Measurements from ENCODE around the gene KCNH5.

KCNH5 gene

DNA sequence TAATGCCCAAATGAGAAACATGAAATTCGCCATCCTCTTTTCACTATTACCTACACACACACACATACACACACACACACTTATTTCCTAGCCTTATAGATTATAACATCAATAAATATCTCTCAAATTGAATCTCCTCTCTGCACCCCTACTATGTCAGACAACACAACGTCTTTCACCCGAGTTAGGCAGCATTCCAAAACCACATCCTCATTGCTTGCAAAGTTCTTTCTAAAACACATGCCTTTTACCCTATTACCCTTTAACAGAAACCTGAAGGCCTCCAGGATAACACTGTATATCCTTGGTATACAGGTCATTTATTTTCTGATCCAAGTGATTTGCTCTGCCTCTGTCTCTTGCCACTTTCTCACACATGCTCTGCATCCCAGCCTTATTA is 56.3 kb downstream of the KCNH5 start:
- DNase-seq (ENCODE audit: low read depth), result no peak

DNA sequence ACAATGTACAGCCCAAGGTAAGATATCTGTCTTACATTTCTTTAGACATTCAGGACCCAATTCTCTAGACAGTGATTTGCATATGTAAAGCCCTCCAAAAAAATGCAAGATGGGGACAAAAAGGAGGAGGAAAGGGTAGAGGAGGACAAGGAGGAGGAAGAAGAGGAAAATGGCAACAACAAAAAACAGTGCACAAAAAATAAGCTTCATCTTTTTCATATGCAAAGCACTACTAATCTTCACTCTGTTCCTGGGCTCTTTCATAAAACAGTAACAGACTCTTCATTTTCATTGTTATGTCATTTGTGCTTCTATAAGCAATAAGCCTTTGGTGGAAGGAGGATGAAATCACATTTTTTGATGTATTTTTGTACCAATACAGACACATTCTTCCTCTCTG is 61.4 kb downstream of the KCNH5 start:
- no peak for DNase-seq (ENCODE audit: low read depth)

DNA sequence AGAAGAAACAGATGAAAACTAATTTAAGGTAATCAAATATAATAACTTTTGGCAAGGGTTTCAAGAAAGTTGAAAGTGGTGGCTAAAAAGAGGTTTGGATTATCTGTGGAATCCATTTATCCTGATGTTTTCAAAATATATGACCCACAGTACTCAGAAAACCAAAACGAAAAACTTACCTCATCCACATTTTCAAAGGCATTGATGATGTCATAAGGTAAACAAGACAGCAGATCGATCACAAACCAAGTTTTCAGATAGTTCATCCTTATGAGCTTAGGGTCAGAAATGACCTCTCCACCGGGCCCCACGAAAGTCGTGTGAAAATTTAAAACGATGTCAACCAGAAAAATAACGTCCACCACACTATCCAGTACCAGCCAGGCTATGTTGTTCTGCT is 64.6 kb downstream of the KCNH5 start:
- no peak for DNase-seq (ENCODE audit: low read depth)

DNA sequence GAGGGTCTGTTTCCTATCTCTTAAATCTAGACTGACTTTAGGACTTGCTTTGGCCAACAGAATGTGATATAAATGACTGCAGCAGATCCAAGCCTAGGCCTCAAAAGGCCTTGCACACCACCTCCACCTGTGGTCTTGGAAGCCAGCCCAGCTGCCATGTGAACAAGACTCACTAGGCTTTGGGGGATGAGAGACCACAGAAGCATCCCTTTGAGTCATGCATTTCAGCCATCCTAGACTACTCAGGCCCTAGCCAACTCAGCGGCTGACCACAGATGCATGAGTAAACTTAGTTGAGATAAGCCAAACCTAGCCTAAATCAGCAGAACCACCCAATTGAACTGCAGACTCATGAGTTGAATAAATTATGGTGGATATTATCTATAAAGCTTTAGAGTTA is 87.7 kb downstream of the KCNH5 start:
- DNase-seq (ENCODE audit: low read depth), result no peak

GRCh38 chr14:62956413-62956812 is 88.8 kb downstream of the KCNH5 start:
- DNase-seq (ENCODE audit: low read depth), result no peak

DNA sequence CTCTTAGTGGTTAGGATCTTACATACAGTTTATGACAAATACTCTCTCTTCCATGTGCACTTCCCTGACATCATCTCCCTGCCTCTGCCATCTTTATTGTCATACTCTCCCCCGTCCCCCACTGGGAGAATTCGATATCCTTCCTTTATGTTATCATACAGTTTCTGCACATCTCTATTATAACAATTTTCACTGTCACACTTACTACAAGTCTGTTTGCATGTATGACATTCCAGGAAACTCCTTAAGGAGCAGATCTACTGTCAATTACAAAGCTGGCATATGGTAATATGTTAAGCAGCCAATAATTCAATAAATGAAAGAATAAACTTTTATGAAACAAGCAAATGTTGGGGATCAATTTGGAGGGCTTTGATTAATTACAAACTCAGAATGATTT is 91.1 kb downstream of the KCNH5 start:
- DNase-seq (ENCODE audit: low read depth), result no peak

DNA sequence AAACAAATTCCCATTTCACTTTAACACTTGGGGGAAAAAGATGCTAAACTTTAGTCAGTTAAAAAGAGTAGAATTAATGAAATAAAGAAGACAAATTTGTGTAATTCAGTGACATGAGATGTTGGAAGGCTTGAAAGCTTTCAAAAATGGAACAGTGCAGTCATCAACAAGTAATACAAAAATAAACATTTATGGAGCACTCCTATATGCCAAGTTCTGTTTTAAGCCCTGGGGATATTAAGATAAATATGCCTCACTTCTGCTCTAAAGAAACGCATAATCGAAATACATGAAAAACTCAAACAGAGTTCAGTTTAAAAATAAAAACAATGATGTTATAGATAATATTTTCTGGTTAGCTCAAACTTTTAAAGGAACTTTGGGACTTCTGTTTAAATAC is 93.0 kb downstream of the KCNH5 start:
- DNase-seq (ENCODE audit: low read depth), result no peak

- no peak for DNase-seq (ENCODE audit: low read depth)
Measured at GRCh38 chr14:62947301-62947700, 98.0 kb downstream of the KCNH5 start.

DNA sequence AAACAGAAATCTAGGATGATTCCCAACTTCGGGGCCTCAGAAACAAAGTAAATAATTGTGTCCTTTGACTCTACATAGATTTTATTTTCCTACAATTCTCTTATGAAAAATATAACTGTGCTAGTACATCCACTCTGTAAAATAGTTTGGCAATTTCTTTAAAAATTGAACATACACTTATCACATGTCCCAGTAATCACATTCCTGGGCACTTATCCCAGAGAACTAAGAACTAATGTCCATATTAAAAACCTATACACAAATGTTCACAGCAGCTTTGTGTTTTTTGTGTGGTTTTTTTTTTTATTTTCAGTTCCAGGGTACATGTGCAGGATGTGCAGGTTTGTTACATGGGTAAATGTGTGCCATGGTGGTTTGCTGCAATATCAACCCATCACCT is 99.0 kb downstream of the KCNH5 start:
- DNase-seq (ENCODE audit: low read depth), result no peak

GRCh38 chr14:62943202-62943601 is 102.1 kb downstream of the KCNH5 start:
- DNase-seq (ENCODE audit: low read depth), result no peak

GRCh38 chr14:62939970-62940369 is 105.3 kb downstream of the KCNH5 start:
- no peak for DNase-seq (ENCODE audit: low read depth)

- no peak for DNase-seq (ENCODE audit: low read depth)
Measured at GRCh38 chr14:62938778-62939177, 106.5 kb downstream of the KCNH5 start.

DNA sequence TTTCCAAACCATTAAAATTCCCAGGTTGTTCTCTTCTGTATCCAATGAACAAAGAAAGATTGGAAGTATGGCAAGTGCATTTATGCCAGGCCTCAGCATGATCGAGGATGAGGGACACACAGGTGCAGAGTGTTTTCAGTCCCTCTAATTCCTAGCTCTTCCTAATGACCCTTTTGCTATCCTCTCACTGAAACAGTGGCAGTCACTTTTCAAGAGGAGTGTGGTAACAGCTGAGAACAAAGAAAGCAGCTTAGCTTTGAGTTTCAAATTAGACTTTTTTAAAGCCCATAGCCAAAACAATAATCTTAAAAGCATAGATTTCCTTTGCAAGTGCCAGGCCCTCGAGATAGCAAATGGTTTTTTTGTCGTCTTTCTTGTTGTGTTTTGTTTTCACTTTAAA is 110.8 kb downstream of the KCNH5 start:
- no peak for DNase-seq (ENCODE audit: low read depth)

GRCh38 chr14:62921466-62921865 is 123.8 kb downstream of the KCNH5 start:
- DNase-seq (ENCODE audit: low read depth), result no peak

DNA sequence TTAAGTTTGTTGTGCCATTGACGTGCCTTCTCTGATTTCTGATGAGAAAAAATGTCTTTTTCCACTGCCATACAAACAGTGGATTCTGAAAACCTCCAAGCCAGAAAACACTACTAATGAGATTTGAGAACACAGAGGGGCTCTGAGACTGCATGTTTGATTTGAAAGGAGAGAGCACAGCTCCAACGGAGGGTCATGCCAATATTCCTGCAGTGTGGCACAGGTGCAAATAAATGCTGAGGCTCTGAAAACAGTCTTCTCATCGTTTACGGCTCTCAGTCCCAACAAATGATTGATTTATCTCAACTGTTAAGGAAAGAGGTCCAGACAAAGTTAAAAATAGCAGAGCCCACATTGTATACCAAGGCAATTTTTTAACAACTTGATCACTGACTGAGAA is 128.7 kb downstream of the KCNH5 start:
- no peak for DNase-seq (ENCODE audit: low read depth)

DNA sequence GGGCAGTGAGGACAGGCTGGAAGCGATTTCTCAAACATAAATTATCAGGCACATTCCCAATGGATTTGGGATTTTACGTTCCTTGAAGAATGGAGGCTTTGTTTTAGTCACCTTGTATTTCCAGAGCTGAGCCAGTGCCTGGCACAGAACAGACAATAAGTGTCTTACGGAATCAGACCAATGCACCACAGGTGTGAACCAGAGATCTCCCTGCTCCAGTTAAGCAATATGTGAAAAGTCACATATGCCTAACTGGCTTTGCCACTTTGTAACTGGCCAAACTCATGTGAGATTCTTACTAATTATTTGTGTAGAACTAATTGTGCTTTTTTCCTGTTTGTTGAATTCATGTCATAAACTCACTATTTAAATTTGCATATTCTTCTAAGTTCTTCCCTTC is 130.4 kb downstream of the KCNH5 start:
- DNase-seq (ENCODE audit: low read depth), result no peak

DNA sequence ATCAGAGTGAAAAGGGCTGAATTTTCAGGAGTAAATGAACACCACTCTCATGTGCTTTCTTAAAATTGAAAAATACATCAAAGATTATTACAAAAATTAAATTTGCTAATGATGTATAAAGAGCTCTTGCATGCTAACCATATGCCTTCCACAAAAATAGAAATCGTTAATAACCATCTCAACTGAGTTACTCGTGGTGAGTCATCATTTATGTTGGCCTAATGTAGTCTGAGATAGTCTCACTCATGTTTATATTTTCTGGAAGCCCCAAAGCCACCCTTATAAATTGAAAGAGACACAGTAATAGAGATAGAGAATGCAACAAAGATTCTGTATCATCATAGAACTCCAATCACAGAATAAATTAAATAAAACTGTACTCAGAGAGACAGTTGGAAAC is 131.2 kb downstream of the KCNH5 start:
- DNase-seq (ENCODE audit: low read depth), result no peak

GRCh38 chr14:62908506-62908905 is 136.8 kb downstream of the KCNH5 start:
- no peak for DNase-seq (ENCODE audit: low read depth)

DNA sequence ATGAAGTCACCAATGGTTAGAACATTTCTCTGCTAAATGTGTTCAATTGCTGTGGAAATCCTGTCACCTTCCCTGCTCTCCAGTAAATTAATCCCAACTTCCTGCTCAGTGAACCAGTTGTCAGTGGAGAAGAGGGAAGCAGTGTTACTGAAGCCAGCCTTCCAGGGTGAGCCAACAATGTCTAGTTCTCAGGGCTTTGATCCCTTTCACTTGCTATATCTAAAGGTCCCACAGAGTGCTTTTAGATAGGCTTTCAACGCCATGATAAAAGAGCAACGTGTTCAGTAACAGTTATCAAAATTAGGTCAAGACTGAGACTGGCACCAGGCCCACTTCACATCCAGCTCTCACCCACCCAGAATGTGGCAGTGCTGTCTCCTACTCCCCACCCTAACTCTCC is 139.7 kb downstream of the KCNH5 start:
- DNase-seq (ENCODE audit: low read depth), result no peak

- DNase-seq (ENCODE audit: low read depth), result no peak
Measured at GRCh38 chr14:62897771-62898170, 147.5 kb downstream of the KCNH5 start.

DNA sequence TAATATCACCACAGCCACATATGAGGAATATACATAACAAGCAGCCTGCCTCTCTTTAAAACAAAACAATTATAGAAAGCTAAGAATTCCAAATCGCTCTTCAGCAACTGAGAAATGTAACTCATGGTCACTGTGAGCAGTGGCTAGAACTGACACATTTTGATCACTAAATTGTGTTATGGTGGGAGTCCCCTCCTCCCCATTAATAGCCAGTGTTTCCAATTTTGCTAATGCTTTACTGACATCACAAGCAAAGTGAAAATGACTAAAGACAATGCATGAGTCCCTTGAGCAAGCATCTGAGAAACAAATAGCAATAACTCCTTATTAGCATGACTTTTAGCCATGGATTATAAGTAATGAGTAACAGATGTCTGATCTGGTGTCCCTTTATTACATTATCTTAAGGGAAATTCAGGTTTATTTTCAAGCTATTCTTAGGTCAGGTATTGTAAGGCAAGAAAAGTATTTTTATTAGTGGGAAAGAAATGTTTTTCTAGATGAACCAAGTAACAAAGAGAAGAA is 148.3 kb downstream of the KCNH5 start:
- DNase-seq (ENCODE audit: low read depth), result no peak

GRCh38 chr14:62894736-62895135 is 150.5 kb downstream of the KCNH5 start:
- DNase-seq (ENCODE audit: low read depth), result no peak

DNA sequence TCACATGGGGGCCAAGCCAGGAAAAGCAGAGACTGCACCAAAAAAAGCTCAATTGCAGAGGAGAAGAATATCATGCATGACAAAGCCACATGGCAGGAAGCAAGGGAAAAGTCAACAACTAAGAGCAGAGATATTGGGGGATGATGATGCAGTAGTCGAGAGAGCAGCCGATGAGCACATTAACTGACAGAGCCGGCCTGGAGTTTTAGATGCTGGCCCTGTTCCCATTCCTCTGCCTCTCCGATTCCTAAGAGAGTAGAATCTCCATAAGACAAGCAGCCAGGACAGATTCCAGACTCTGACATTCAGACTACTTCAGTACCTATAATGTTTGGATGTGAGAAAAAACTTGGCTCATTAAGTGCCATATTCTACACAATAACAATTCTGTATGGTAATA is 155.9 kb downstream of the KCNH5 start:
- no peak for DNase-seq (ENCODE audit: low read depth)

DNA sequence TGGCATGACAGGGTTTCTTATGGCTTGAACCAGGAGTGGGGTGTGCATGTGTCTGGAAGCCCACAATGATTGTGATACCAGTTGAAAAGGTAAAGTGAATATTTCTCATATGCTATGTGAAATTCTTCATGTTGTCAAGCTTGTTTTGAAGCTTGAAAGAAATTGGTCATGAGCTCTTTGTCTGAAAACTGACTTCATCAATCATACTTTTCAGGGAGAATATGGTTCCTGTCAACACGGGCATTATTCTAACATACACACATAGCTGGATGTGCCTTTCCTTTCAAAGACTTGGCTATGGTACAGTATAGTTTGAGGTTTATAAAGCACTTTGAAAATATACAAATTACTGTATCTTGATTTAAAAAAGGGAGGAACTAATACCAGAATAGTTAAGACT is 158.8 kb downstream of the KCNH5 start:
- DNase-seq (ENCODE audit: low read depth), result no peak

DNA sequence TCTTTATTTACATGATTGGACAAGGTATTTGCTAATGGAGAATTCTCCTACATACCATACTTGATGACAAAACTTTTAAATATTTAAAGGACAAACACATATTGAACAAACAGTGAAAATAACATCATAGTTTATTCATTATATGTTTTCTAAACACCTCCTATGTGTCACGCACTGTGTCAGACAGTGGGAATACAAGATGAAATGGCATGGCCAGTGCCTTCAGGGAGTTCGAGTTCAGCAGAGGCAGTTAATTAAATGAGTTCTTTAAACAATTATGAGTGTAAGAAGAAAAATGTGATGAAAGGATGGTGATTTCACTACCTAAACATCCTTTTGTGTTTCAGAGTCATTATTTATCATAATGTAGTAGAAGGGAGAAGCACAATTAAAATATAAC is 159.8 kb downstream of the KCNH5 start:
- DNase-seq (ENCODE audit: low read depth), result no peak
